ENCODE measurements around the gene PROX1.
"Not testable (repeated sequence)": the region's sequence is repeated elsewhere in the genome, so short reads cannot be mapped to it uniquely, and the experiment has no call there.

Gene PROX1

GRCh38 chr1:214075999-214076707, 88.4 kb downstream of the PROX1 start:
- no peak for DNase-seq

GRCh38 chr1:214076708-214077065, 88.9 kb downstream of the PROX1 start:
- no peak for DNase-seq

GRCh38 chr1:214078950-214079349, 91.2 kb downstream of the PROX1 start:
- no peak for DNase-seq

GRCh38 chr1:214085325-214085724, 97.6 kb downstream of the PROX1 start:
- no peak for DNase-seq

GRCh38 chr1:214086945-214087344, 99.2 kb downstream of the PROX1 start:
- no peak for DNase-seq

- not testable (repeated sequence) for DNase-seq
Measured at GRCh38 chr1:214089003-214089402, 101.2 kb downstream of the PROX1 start.

Data from midbrain (tissue), 1 donor.